ENCODE measurements around the gene G3BP2.

- TF ChIP-seq ATF3 (IDR thresholded peaks at IDR 0.05) (no peak), CTCF (IDR thresholded peaks at IDR 0.05; ENCODE audit: low read depth, low read length, missing input control) (no peak), GABPA (IDR thresholded peaks at IDR 0.05 in 1 of 2, conservative IDR thresholded peaks at IDR 0.05 in 1 of 2) (no peak), RXRA (IDR thresholded peaks at IDR 0.05) (no peak), MAX (IDR thresholded peaks at IDR 0.05) (no peak), REST (IDR thresholded peaks at IDR 0.05) (no peak), YY1 (IDR thresholded peaks at IDR 0.05) (no peak), NR2F2 (IDR thresholded peaks at IDR 0.05) (no peak), TAF1 (conservative IDR thresholded peaks at IDR 0.05) (no peak), HNF4G (IDR thresholded peaks at IDR 0.05) (no peak), SP1 (IDR thresholded peaks at IDR 0.05) (peak; percentile 41), RAD21 (IDR thresholded peaks at IDR 0.05) (no peak), FOXA1 (IDR thresholded peaks at IDR 0.05) (no peak)
Observed at GRCh38 chr4:75630174-75630936, 42.9 kb downstream of the G3BP2 start, which contains the start of gene CDKL2.
